Body of pancreas (tissue), 4 donors: Measurements from ENCODE around the gene SYT14.

Experiments
- POLR2A ChIP-seq, 3 donors: fragments of 450-650 bp; IDR thresholded peaks; one replicate each; pipeline ENCODE4 v1.6.1; 2016; ENCODE audit warnings: antibody characterized with exemption in 3 of 3, mild to moderate bottlenecking in 2 of 3
- TF ChIP-seq, protein P1 (sequence below), 7 experiments: fragments of 450-650 bp in 4 of 7; fragments of 200-600 bp in 3 of 7; sonication (generic) in 3 of 7; IDR thresholded peaks; one replicate each; pipeline ENCODE4 v1.5.1; 2016 to 2019; ENCODE audit warnings: antibody characterized with exemption in 7 of 7

DNA sequence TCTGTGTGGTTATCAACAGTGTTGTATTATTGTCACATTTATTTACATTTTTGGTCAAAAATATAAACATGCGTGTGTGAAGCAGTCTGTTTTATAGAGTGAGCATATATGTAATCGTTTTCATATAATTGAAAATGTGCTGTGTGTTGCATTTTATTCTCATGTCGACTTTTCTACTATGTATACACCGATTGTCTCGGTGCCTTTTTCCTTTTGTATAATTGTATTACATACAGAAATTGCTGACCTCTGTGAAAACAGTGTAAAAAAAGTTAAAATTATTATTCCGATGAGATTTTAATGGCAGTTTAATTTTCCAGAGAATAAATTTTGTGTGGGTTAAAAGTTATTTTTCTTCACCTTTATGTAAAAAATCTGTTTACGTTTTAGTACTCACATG, 232.2 kb downstream of the SYT14 start:
- TF ChIP-seq, protein P1, sequence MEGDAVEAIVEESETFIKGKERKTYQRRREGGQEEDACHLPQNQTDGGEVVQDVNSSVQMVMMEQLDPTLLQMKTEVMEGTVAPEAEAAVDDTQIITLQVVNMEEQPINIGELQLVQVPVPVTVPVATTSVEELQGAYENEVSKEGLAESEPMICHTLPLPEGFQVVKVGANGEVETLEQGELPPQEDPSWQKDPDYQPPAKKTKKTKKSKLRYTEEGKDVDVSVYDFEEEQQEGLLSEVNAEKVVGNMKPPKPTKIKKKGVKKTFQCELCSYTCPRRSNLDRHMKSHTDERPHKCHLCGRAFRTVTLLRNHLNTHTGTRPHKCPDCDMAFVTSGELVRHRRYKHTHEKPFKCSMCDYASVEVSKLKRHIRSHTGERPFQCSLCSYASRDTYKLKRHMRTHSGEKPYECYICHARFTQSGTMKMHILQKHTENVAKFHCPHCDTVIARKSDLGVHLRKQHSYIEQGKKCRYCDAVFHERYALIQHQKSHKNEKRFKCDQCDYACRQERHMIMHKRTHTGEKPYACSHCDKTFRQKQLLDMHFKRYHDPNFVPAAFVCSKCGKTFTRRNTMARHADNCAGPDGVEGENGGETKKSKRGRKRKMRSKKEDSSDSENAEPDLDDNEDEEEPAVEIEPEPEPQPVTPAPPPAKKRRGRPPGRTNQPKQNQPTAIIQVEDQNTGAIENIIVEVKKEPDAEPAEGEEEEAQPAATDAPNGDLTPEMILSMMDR (IDR thresholded peaks at IDR 0.05) = no peak
- no peak for TF ChIP-seq POLR2A (IDR thresholded peaks at IDR 0.05)
